ENCODE results near the gene RBKS.
"Not testable (repeated sequence)": the region's sequence is repeated elsewhere in the genome, so short reads cannot be mapped to it uniquely, and the experiment has no call there.

RBKS gene

DNA sequence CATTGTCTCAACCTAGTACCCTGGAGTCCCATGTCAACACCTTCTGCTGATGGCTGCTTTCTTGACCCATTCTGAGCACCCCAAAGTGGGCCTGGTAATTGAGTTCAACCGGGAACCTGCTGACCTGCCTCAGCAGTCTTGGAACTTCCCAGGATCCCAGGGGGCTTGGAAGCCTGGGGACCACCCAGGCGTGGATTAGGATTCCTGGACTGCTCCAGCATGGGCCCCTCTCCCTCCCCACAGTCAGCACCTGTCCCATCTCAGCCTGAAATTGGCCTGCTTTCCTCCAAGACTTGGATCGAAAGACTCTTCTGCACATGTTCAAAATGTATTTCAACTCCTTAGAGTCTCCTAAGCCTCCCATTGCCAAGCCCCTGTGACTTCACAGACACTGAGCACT, 134.1 kb downstream of the RBKS start:
- no peak for DNase-seq

DNA sequence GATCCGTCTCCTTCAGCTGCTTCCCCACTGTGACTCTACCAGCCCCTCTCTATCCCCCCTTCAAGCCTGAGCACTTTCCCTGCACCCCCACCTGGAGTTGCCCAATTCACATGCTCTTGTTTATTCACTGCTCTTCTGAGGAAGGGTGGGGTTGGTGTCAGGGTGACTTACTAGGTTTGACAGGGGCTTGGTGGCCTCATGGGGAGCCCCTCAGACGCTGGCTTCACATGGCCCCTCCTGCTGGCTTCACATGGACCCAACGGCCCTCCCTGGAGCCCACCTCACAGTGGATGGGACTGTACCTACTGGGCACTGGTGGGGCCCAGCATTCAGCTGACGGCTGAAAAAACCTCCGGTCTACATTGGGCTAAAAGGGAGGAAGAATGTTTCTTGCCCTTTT, 135.4 kb downstream of the RBKS start:
- no peak for DNase-seq

DNA sequence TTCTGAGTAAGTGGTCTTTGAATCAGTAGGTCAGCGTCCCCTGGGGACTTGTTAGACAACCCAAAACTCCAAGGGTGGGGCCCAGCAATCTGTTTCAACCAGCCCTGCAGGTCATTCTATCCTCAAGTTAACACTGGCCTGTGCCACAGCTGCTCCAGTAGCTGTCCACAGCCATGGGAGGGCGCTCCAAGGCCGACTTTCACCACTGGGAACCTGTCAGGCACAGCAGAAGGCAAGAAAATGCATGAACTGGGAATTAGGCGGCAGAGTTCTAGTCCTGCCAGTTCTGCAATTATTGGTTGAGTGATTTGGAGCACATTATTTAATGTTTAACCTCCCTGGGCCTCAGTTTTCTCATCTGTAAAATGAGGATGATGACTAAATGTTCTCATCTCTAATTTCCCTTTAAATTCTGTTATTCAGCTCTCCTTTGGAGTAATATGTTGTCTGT, 136.0 kb downstream of the RBKS start:
- DNase-seq: peak; percentile 51

DNA sequence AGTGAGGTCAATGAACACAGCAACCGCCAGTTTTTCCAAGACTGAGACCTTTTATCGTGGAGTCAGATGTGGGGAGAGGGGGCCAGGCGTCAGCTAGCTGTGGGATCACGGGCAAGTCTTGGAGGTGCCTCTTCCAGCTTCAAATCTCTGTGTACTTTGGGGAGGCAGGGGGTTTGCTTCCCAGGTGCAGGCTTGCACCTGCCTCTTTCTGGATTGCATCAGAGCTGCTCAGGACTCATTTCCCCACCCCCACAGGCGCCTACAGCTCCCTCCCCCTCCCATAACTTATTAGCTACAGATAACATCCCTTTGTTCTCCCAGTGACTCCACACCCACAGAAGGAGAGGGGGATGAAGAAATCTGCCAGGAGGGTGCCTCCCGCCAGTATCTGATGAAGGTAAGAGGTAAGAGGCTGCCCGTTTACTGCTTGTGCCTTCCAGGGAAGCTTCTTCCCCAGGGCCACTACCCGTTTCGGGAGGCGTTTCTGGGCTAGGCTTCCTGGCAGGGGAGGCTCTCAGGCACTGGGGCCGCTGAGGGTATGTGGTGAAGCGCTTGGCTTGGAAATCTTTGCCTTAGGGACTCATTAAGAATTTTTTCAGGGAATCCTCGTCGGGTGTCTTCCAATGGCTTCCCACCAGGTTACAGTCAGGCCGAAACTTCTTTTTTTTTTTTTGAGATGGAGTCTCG, 137.5 kb downstream of the RBKS start:
- no peak for DNase-seq

DNA sequence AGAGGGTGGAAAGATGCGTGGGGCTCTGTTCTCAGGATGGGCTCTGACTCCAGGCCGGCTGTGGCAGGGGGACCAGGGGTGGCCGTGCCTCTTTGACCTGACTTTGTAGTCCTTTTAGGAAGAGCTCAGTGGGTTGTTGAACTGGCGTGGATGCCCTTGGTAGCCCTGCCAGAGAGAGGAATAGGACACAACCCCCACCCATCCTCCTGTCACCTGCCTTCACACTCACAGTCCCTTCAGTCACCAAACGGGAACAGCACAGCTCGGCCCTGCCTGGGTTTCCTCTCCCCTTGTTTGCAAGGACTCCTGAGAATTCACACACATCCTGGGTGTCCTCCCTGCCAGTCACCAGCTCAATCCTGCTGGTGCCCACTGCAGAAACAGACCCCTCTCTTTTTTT, 138.8 kb downstream of the RBKS start:
- no peak for DNase-seq

DNA sequence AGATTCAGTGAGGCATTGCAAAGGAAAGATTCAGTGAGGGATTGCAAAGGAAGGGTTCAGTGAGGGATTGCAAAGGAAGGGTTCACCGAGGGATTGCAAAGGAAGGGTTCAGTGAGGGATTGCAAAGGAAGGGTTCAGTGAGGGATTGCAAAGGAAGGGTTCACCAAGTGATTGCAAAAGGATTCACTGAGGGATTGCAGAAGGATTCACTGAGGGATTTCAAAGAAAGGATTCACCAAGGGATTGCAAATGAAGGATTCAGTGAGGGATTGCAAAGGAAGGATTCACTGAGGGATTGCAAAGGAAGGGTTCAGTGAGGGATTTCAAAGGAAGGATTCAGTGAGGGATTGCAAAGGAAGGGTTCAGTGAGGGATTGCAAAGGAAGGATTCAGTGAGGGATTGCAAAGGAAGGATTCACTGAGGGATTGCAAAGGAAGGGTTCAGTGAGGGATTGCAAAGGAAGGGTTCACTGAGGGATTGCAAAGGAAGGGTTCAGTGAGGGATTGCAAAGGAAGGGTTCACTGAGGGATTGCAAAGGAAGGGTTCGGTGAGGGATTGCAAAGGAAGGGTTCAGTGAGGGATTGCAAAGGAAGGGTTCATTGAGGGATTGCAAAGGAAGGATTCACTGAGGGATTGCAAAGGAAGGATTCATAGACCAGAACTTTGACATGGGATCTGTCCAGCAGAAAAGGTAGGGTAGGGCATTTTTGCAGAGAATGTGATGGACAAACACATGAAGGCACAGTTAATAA, 141.2 kb downstream of the RBKS start:
- not testable (repeated sequence) for DNase-seq

DNA sequence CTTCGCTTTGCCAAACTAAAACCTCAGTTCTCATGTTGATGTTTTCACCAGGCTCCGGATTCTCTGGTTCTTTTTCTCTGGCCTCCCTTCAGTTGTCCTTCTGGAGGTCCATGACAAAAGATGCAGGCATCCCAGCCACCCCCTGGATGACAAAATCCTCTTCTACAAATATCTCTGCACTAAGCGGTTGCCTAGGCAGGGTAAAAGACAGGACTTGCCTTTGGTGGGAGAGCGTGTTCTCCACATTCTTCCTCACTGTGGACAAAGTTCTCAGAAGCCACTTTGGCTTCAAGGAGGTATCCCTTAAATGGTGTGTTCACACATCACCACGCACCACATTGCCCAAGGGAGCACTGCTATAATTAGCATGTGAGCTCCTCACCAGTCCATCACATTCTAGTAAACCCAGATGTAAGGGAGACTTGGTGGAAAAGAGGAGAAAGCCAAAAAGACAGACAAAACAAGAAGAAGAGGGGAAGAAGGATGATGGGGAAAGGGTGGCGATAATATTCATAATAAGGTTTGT, 142.3 kb downstream of the RBKS start:
- DNase-seq: no peak

DNA sequence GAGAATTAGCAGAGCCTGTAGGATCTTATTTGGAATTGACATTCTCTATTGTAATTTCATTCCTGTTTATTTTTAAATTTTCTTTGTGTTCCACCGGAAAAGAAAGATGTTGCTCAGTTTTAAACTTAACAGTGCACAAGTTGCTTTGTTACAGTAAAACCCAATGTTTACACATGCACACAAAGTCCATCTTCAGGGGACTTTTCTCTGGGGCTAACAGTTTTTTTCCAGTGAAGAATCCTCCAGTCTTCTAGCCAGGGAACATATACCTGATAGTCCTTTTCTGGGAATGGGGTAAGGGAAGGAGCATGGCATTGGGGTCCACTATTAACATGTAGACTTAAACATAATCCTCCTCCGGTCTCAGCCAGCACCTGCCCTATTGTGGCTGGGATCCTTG, 143.9 kb downstream of the RBKS start:
- no peak for DNase-seq

DNA sequence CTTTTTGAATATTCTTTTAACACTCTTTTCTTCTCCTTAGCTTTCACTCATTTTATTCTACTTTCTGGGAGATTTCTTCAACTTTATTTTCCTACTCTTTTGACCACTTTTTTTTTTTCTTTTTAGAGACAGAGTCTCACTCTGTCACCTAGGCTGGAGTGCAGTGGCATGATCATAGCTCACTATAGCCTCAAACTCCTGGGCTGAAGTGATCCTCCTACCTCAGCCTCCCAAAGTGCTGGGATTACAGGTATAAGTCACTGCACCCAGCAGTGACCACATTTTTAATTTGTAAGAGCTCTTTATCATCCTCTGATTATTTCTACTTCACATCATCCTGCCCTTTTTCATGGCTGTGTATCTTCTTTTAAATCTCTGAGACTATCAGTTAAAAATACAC, 144.7 kb downstream of the RBKS start:
- not testable (repeated sequence) for DNase-seq

DNA sequence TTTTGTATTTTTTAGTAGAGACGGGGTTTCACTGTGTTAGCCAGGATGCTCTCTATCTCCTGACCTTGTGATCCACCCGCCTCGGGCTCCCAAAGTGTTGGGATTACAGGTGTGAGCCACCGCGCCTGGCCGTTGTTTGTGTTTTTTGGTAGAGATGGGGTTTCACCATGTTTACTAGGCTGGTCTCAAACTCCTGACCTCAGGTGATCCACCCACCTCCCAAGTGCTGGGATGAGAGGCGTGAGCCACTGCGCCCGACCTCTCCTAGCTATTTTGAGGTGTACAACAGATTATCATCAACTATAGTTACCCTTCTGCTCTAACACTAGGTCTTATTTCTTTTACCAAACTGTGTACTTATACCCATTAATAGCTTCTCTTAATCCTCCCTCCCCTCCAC, 147.6 kb downstream of the RBKS start:
- no peak for DNase-seq

DNA sequence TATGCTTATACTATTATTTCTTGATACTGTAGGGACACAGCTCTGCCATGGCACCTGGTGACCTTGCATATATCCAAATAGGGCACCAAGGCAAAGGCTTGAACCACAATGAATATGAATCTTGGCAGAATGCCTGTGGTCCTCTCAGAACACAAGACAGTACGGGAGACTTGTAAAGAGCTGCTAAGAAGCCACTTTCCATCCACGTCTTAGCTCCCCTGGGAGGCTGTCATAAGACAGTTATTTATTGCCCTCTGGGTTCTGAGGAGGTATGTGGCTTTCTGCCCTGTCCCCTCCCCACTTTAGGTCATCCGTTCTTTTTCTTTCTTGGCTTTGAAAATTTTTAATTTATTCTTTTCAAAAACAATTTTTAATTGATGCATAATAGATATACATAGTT, 148.5 kb downstream of the RBKS start:
- no peak for DNase-seq

DNA sequence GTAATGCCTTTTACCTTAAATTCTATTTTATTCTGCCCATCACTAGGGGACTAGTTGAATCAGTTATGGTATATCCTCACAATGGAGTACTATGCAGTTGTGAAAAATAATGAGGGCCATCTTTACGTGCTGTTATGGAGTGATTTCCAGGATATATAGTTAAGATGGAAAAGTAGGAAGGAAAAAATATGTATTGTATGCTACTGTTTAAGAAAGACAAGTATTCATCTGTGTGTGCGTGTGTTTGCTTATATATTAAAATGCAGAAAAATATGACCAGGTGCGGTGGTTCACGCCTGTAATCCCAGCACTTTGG, 151.2 kb downstream of the RBKS start:
- no peak for DNase-seq

DNA sequence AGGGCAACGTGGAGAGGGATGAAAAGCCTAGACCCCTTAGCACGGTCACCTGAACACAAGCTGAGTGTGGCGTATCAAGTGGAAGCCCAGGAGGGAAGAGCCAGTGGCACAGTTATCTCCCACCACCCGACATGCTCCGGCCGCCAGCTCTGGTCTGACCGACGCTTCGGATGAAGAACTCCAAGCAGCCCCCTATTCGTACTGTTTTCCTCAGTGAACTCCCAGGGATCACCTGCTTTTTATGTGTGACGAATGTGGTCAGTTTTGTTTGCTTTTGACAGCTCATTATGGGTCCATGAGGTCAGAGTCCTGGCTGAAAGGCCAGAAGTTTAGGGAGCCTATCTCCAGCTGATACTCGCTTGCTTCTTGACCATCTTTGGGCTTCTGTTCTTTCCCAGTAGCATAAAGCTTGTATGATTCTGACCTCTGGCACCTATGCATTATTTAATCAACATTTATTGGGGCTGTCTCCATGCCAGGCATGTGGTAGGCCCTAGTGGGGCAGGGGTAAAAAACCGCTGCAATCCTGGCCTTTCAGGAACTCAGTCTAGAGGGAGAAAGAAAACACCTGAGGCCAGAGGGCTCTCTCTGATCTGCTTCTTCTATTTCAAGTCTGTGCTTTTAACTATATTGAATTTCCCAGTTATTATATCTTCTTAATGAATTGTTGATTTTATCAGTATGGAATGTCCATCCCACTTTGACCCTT, 151.7 kb downstream of the RBKS start:
- no peak for DNase-seq

DNA sequence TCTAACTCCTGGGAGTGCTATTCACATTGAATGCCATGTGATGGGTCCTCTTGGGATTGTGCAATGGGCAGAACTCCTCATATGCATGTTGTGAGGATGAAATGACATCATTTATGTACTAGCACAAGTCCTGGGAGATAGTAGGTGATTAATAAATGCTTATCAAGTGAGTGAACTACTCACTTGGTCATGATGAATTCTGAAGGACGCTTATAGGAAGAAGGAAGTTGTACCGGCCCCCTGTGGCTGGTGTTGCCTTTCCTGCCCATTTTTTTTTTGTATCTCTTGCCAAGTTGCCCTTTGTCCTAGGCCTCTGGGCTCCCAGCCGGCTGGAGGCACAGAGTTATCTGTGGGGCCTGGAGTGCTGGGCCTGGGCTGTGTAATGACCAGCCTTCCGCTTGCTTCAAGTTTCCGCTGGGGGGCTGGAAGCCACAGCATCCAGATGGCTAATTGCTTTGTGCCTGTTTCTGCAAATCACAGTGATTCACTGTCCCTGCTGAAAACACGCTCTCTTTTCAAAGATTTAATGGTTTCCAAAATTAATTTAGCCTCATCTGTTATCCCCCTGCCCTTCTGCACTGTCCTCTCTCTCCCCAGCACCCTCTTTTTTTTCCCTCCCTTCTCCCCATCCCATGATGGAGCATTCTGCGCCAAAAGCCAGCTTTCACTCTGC, 152.4 kb downstream of the RBKS start:
- DNase-seq: no peak

DNA sequence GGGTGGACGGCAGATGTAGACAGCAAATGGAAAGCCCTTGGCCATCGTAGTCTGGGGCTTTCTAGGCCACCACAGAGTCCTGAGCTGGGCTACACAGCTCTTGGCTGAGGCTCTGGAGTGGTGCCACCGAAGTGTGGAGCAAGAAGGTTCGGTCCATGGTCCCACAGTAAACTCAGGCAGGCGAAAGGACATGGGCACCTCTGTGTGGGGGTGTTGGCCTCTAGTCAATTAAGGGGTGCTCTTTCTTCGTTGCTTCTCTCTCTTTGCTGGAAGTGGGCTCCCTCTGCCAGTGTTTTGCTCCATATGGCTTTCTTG, 153.3 kb downstream of the RBKS start:
- DNase-seq: no peak

DNA sequence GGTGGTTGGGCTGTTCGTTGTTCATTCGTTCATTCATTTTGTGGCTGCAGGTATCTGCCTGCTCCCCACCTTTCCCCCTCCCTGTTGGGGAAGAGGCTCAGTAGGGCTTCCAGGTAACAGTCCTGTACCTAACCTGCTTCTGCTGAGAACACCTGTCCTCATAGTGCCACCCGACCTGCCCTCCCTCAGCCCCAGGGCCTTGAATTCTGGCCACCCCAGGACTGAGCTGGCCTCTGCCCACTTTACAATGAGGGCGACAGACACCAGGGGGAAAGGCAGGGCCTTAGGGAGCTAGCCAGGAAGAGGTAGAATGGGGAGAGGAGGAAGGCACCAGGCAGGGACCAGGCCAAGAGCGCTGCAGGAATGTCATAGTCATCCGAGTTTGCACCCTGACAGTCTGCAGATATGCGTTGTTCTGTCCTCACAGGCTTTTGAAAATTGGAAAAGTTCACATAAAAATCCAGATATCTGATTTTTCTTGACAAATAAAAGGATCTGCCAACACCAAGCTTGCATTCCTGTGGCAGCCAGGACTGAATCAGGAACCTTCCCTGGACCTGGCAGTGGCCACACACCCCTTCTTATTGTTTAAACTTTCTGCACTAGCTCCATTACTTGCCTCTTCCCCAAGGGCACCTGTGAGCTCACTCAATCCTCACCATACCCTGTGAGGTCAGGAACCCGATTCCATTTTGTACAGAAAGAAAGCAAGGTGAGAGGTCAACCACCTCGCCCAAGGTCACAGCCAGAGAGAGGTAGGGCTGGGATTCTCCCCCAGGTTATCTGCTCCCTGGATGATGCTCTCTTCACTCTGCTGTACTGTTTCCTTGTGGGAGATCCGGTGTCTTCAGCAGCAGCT, 153.9 kb downstream of the RBKS start:
- DNase-seq: no peak

DNA sequence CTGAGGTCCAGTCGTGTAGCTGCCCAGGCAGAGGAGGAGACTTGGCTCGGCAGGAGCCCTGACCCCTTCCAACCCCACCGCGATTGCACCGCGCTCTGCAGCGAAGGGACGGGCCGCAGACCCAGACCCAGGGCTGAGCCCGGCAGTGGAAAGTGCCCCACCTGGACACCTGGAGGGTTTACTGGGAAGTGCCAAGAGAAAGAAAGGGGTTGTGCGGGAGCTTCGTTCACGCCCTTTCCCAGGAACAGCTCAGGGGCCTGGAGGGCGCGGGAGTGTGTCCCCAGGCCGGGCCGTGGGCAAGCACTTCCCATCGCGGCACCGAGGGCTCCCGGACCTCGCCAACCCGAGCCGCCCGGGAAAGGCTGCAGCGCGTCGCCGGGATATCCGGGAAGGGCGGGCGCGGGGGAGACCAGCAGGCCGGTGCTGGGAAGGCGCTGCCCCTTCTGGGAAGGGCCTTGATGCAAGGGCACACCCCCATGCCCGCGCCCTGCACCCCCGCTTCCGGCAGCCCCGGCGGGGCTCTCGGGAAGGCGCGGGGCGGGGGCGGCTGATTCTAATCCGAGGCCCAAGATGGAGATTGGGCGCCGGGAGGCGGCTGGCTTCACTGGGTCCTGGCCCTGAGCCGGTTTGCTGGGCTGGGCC, 154.8 kb downstream of the RBKS start:
- DNase-seq: no peak

DNA sequence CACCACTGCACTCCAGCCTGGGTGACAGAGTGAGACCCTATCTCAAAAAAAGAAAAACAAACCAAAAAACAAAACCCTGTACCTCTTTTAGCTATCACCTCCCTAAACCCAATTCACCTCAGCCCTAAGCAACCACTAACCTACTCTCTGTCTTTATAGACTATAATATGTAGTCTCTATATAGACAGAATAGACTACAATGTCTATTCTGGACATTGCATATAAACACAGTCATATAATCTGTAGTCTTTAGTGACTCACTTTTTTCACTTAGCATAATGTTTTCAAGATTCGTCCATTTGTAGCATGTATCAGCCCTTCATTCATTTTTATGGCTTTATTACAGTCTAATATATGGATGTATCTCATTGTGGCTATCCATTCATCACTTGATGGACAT, 155.9 kb downstream of the RBKS start:
- no peak for DNase-seq
